AG10803 (cell line): ENCODE results near the gene MILR1.

Experiments
- DNase-seq: peaks from one replicate; pipeline ENCODE4 v3.0.0; 2010; ENCODE audit warnings: low read depth
- H3K4me3 ChIP-seq: 2 replicates; pipeline ENCODE4 v1.5.1; 2011; ENCODE audit warnings: mild to moderate bottlenecking, low read length, control low read depth
- CTCF ChIP-seq: conservative IDR thresholded peaks from 2 replicates; pipeline ENCODE4 v1.5.1; 2011; ENCODE audit warnings: mild to moderate bottlenecking, low read length, control low read depth, inconsistent platforms

The MILR1 gene

GRCh38 chr17:64403881-64404460 lies 44.9 kb upstream of the MILR1 start:
- H3K4me3 ChIP-seq, result no peak overlapping the region
- DNase-seq, result no peak
- no peak for TF ChIP-seq CTCF

GRCh38 chr17:64406321-64407200 lies 42.4 kb upstream of the MILR1 start:
- no peak for TF ChIP-seq CTCF
- no peak for DNase-seq

GRCh38 chr17:64410750-64411490 lies 38.0 kb upstream of the MILR1 start:
- TF ChIP-seq CTCF, result no peak
- no peak overlapping the region for H3K4me3 ChIP-seq
- no peak for DNase-seq

More at GRCh38 chr17:64406321-64407200, 42.4 kb upstream of the MILR1 start:
- H3K4me3 ChIP-seq, result no peak overlapping the region

GRCh38 chr17:64411999-64412771 lies 36.7 kb upstream of the MILR1 start:
- no peak overlapping the region for H3K4me3 ChIP-seq
- DNase-seq, result peak; percentile 13
- no peak for TF ChIP-seq CTCF

GRCh38 chr17:64412944-64413381 lies 36.0 kb upstream of the MILR1 start:
- no peak for TF ChIP-seq CTCF
- DNase-seq, result no peak
- H3K4me3 ChIP-seq, result no peak overlapping the region

- H3K4me3 ChIP-seq, result no peak overlapping the region
- no peak for TF ChIP-seq CTCF
These were observed 35.4 kb upstream of the MILR1 start for GRCh38 chr17:64413513-64413912.

More at GRCh38 chr17:64413513-64413912, 35.4 kb upstream of the MILR1 start:
- no peak for DNase-seq
